ENCODE data around the gene FYN. TPM values are rescaled to one million over a fixed set of nuclear protein-coding genes. Genes with fewer than 3 reads are reported as not detected.

The FYN gene
- total and polyA plus RNA-seq, 2 experiments from 2014 or later: 95.7 to 104 TPM

DNA sequence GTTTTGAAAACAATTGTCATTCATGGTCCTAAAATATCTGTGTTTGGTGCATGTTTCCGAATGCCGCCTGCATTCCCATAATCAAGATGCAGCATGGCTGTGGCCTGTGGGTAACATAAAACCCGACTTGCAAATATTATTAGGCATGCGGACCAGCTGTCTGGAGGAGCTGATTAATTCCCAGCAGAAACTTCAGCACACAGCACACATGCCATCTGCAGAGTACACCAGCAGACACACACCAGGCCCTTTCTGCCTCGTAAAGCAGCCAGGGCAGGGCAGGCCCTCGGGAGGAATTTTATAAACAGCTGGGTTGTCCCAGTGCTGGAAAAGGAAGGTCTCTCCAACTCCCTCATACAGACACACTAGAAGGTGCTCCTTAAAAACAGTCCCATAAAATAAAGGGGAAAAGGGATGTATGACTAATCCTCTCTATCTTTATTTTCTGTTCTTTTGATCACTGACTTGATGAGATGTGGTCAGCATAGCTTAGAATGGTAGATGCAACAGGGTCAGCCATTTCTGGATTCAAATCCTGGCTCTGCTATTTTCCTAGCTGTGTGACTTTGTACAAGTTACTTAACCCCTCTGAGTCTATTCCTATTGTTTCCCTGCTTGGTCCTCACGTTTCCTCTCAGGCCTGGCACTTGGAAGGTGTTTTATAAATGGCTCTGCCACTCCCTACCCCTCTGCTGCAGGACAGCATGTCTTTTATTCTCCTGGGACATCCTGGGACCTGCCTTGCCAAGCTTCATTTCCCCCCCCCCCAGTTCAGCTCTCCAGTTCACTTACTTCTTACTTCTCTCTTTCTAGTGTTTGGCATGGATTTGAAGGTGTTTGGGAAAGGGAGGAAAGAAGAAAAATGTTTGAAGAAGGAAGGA lies 181.7 kb downstream of the FYN start:
- Histone ChIP-seq H3K4me3 (no peak overlapping the region), H3K27ac (peak overlapping the region; percentile 22), H3K27me3 (no peaks in the 10 kb centered on the region), H3K36me3 (peaks cover 14% of the 10 kb centered on the region), H3K9me3 (ENCODE audit: low read depth) (no peaks in the 10 kb centered on the region), H3K4me1 (ENCODE audit: low read depth) (no peaks in the 10 kb centered on the region)
- TF ChIP-seq, protein P1, sequence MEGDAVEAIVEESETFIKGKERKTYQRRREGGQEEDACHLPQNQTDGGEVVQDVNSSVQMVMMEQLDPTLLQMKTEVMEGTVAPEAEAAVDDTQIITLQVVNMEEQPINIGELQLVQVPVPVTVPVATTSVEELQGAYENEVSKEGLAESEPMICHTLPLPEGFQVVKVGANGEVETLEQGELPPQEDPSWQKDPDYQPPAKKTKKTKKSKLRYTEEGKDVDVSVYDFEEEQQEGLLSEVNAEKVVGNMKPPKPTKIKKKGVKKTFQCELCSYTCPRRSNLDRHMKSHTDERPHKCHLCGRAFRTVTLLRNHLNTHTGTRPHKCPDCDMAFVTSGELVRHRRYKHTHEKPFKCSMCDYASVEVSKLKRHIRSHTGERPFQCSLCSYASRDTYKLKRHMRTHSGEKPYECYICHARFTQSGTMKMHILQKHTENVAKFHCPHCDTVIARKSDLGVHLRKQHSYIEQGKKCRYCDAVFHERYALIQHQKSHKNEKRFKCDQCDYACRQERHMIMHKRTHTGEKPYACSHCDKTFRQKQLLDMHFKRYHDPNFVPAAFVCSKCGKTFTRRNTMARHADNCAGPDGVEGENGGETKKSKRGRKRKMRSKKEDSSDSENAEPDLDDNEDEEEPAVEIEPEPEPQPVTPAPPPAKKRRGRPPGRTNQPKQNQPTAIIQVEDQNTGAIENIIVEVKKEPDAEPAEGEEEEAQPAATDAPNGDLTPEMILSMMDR (IDR thresholded peaks at IDR 0.05; ENCODE audit: low read depth, low read length): no peak
- peak; percentile 23 to 49 for DNase-seq (ENCODE audit: low read depth in 1 of 2, low spot score in 1 of 2)

DNA sequence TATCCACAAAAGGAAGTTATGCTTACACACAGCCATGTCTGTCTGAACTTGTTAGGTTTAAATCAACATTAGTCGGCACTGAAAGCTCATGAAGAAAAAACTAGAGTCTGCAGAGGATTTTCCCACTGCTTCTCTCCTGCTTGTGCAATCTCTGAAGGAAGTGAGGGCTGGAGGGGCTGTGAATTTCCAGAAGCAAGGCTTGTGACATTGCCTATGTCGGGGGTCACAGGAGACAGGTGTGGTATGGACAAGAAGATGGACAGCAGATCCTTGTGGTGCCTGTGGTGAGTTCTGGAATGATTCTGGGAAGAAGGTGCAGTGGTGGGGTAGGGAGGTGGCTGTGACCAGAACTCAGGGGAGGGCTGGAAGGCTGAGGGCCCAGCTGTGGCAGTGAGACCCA lies 183.3 kb downstream of the FYN start:
- no peak overlapping the region for H3K27ac ChIP-seq
- no peaks in the 10 kb centered on the region for H3K27me3 ChIP-seq
- TF ChIP-seq, protein P1 (IDR thresholded peaks at IDR 0.05; ENCODE audit: low read depth, low read length): no peak
- H3K4me1 ChIP-seq (ENCODE audit: low read depth): no peaks in the 10 kb centered on the region
- H3K36me3 ChIP-seq: peaks cover 10% of the 10 kb centered on the region
- DNase-seq (ENCODE audit: low read depth in 1 of 2, low spot score in 1 of 2): no peak
- no peaks in the 10 kb centered on the region for H3K9me3 ChIP-seq (ENCODE audit: low read depth)
- no peak overlapping the region for H3K4me3 ChIP-seq

DNA sequence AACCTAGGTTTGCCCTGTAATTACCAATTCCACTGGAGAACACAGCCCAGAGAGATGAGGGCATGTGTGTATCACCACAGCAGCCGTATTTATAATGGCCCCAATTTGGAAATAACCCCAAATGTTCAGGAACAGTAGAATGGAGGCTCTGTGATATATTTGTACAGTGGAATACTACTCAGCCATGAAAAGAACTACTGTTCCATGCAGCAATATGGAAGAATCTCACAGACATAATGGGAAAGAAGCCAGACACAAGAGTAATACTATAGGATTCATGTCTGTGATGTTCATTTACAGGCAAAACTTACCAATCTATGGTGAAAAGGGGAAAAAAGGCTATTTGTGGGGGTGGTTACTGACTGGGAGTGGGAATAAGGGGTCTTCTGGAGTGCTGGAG lies 183.8 kb downstream of the FYN start:
- Histone ChIP-seq H3K4me1 (ENCODE audit: low read depth) (no peaks in the 10 kb centered on the region), H3K4me3 (no peak overlapping the region), H3K27me3 (no peaks in the 10 kb centered on the region), H3K27ac (no peak overlapping the region), H3K9me3 (ENCODE audit: low read depth) (no peaks in the 10 kb centered on the region), H3K36me3 (peaks cover 9% of the 10 kb centered on the region)
- TF ChIP-seq, protein P1 (IDR thresholded peaks at IDR 0.05; ENCODE audit: low read depth, low read length): no peak
- DNase-seq (ENCODE audit: low read depth in 1 of 2, low spot score in 1 of 2): no peak

DNA sequence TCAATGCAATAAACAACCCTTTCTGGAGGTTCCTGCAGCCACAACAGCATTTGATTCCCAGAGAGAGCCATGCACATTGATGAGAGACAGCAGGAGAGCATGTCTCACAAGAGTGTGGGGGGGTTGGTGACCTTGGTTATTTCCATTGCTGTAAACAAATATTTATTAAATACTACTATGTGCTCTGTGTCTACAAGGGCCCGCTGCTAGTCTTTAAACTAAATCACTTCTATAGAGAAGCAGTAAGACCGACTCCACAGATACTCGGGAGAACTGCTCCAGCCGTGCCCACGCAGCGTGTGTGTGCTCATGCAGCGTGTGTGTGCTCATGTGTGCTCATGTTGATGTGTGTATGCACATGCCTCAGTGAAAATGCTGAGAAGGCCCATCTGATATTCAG lies 184.9 kb downstream of the FYN start:
- H3K27ac ChIP-seq: no peak overlapping the region
- no peaks in the 10 kb centered on the region for H3K36me3 ChIP-seq
- TF ChIP-seq, protein P1 (IDR thresholded peaks at IDR 0.05; ENCODE audit: low read depth, low read length): no peak
- H3K27me3 ChIP-seq: no peaks in the 10 kb centered on the region
- no peak for DNase-seq (ENCODE audit: low read depth in 1 of 2, low spot score in 1 of 2)
- H3K9me3 ChIP-seq (ENCODE audit: low read depth): no peaks in the 10 kb centered on the region
- no peaks in the 10 kb centered on the region for H3K4me1 ChIP-seq (ENCODE audit: low read depth)
- H3K4me3 ChIP-seq: no peak overlapping the region

DNA sequence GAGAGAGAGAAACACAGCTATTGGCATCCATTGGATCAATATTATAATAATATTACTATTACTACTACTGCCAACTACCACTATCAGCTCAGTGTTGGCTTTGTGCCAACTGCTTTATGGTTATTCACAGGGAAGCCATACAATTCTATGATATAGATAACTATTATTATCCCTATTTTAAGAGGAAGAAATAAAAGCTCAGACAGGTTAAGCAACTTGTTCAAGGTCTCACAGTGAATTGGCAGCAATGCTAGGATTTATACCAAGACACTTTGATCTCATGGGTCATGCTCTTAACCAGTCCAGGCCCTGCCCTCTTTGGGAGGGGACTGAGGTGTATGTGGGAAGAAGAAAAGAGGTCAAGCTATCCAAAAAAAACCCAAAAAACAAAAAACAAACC lies 185.6 kb downstream of the FYN start:
- no peaks in the 10 kb centered on the region for H3K36me3 ChIP-seq
- no peaks in the 10 kb centered on the region for H3K9me3 ChIP-seq (ENCODE audit: low read depth)
- no peaks in the 10 kb centered on the region for H3K27me3 ChIP-seq
- no peaks in the 10 kb centered on the region for H3K4me1 ChIP-seq (ENCODE audit: low read depth)
- no peak for DNase-seq (ENCODE audit: low read depth in 1 of 2, low spot score in 1 of 2)
- H3K27ac ChIP-seq: no peak overlapping the region
- H3K4me3 ChIP-seq: no peak overlapping the region
- TF ChIP-seq, protein P1 (IDR thresholded peaks at IDR 0.05; ENCODE audit: low read depth, low read length): no peak

Data from cardiac muscle cell (in vitro differentiated cells and primary cell).